Articular chondrocyte of knee joint (primary cell): ENCODE results near the gene PAEP. TPM values are rescaled to one million over a fixed set of nuclear protein-coding genes. Genes with fewer than 3 reads are reported as not detected.

ENCODE experiments used
- total RNA-seq: library from RNA; depleted of rRNA; stranded (reverse); fragments of >200 nt; gene quantifications from 2 replicates; pipeline ENCODE4 v1.2.3, GENCODE V29; 2012

Gene PAEP
- total RNA-seq, result not detected in 2 replicates

DNA sequence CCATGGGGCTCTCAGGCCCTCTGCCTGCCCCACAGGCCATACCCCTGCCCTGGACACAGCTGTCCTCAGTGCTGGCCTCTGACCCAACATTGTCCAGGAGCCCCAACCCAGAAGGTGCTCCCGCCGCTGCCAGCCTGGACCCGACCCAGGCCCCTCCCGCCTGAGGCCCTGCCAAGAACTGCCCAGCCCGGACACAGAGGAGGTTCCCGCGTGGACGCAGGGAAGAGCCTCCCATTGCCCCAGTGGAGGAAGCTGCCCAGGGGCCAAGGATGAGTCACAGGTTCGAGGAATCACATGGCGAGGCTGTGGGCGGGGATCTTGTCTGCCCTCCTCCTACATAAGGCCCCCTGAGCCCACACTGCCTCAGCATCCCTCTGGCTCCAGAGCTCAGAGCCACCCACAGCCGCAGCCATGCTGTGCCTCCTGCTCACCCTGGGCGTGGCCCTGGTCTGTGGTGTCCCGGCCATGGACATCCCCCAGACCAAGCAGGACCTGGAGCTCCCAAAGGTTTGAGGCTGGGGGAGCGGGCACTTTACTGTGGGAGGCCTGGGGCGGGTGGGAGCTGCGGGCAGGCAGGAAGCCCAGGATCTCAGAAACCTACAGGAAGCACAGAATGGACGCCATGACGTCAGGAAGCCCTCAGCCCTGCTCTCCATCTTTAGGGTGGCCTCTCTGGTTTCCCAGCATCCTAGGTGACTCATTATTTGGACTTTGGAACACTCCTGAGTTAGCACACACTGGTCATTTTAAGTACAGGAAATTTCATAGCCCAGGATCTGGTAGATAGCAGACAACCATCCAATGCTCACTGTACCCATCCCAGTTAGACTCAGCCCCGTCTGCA is at the start of gene PAEP:
Gene PAEP, plus strand, starts transcription at position 366 of the 844 bp plus-strand sequence.

DNA sequence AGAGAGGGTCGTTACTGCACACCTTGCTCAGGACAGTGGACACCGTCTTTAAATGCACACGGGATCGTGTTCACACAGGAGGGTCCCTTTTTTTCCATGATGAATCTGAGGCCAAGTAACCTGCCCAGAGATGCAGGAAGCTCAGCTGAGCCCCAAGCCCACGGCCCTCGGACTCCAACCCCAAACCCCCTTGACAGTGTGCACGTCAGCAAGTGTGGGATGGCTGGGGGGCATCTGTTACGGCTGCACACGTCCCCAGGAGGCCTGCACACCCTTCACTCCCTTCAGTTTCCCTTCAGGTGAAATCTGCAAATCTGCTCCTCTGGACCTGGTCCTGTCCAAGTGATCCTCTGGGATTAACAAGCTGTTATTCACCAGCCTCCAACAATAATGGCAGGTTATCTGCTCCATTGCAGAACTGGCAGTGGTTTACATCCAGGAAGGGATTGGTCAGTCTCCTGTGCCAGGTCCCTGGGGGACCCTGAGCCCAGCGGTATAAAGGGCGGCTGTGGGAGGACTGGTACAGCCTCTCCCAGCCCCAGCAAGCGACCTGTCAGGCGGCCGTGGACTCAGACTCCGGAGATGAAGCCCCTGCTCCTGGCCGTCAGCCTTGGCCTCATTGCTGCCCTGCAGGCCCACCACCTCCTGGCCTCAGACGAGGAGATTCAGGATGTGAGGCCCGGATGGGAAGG is 40.5 kb upstream of the PAEP start, which contains the start of gene LCN1:
Gene LCN1, plus strand, starts transcription at position 525 of the 692 bp plus-strand sequence. Its CDS starts 58 bp downstream, at position 583.

DNA sequence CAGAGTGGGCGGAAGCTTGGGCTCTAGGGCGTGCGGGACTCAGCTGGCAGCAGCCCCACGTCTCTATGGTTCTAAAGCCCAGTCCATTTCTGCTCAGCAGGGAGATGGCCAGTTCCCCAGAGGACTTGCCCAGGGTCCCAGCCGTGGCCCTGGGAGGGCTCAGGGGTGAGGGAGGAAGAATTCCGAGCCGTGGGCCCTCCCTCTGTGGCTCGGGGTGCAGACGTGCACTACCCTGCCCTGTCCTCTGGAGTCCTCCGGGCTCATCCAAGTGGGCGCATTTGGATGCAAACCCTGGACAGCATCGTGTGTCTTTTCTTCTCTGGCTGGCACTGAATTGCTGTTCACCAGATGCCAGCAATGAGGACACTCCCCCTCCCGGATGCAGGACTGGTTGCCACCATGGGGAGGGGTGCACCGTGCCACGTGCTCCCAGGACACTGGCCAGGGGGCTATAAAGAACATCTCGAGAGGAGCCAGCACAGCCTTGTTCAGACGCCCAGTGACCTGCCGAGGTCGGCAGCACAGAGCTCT is 15.8 kb upstream of the PAEP start, which contains the start of gene OBP2A:
Gene OBP2A, plus strand, starts transcription at position 481 of the 531 bp plus-strand sequence. CDS start 55 bp downstream, outside the sequence.

Other genes starting within 250 kb of the PAEP start
- gene PPP1R26, start 82.0 kb upstream of the PAEP start, total RNA-seq, result 6.3 and 6.5 TPM in 2 replicates
- gene MRPS2, start 61.1 kb upstream of the PAEP start, total RNA-seq, result 17.6 and 17.7 TPM in 2 replicates
- not detected in 2 replicates for gene LCN1, start 40.3 kb upstream of the PAEP start, total RNA-seq
- gene OBP2A, start 15.6 kb upstream of the PAEP start, total RNA-seq, result not detected in 2 replicates
- not detected in 2 replicates for gene GLT6D1, start 77.8 kb downstream of the PAEP start, total RNA-seq
- not detected in 2 replicates for gene LCN9, start 101.6 kb downstream of the PAEP start, total RNA-seq
- gene SOHLH1, start 137.7 kb downstream of the PAEP start, total RNA-seq, result not detected in 2 replicates
- not detected in 2 replicates for gene KCNT1, start 140.4 kb downstream of the PAEP start, total RNA-seq